Panc1 (cell line): ENCODE results near the gene LARP4B. TPM values are rescaled to one million over a fixed set of nuclear protein-coding genes. Genes with fewer than 3 reads are reported as not detected.

Experiments
- ATAC-seq: fragments of 200-7000 bp; cut with Tn5 transposase; 2 replicates; pipeline ENCODE4 v1.9.1; 2020; ENCODE audit warnings: mild to moderate bottlenecking, moderate library complexity
- BruUV-seq: library from RNA; stranded (reverse); fragments of 400-500 nt; replicated peaks from 2 replicates; lab custom pipeline; 2021; lab: Mats Ljungman, UMichigan
- CTCF ChIA-PET: fragments of 300-600 bp; sonication (Branson Sonifier 250); formaldehyde crosslinking; loops from one replicate; lab custom pipeline; 2022; ENCODE audit warnings: antibody characterized with exemption; lab: Charles Lee
- POLR2A ChIA-PET: fragments of 300-600 bp; sonication (Branson Sonifier 250); formaldehyde crosslinking; loops from one replicate; lab custom pipeline; 2022; ENCODE audit warnings: antibody characterized with exemption; lab: Charles Lee
- DNase-seq: peaks from one replicate; pipeline ENCODE4 v3.0.0-alpha.2; 2010; ENCODE audit warnings: low read depth, low spot score
- H3K27ac ChIP-seq: 2 replicates; pipeline ENCODE4 v1.5.1; 2011; ENCODE audit warnings: mild to moderate bottlenecking, low read length, inconsistent platforms
- H3K27me3 ChIP-seq: fragments of 200-500 bp; sonication (Bioruptor generic); 2 replicates; pipeline ENCODE4 v1.6.0; 2014; ENCODE audit warnings: low read length, inconsistent platforms; ENCODE audit not compliant: control insufficient read depth, insufficient read depth
- H3K36me3 ChIP-seq: fragments of 200-500 bp; sonication (Bioruptor generic); 2 replicates; pipeline ENCODE4 v1.5.1; 2014; ENCODE audit warnings: inconsistent platforms, mild to moderate bottlenecking, low read length, moderate library complexity; ENCODE audit not compliant: control insufficient read depth, insufficient read depth
- H3K4me1 ChIP-seq: 2 replicates; pipeline ENCODE4 v1.5.1; 2011; ENCODE audit warnings: inconsistent platforms, mild to moderate bottlenecking, low read length, moderate library complexity; ENCODE audit not compliant: control insufficient read depth, insufficient read depth
- H3K4me3 ChIP-seq, 2 experiments: 2 replicates each; pipeline ENCODE4 v1.5.1; 2011 to 2012; ENCODE audit warnings: low read depth in 2 of 2, low read length in 2 of 2, mild to moderate bottlenecking in 2 of 2, inconsistent platforms in 1 of 2, moderate library complexity in 1 of 2
- H3K9me3 ChIP-seq: fragments of 200-500 bp; sonication (Bioruptor generic); 2 replicates; pipeline ENCODE4 v1.5.1; 2014; ENCODE audit warnings: low read depth, mild to moderate bottlenecking, inconsistent platforms, low read length, moderate library complexity; ENCODE audit not compliant: control insufficient read depth, insufficient read depth
- CTCF ChIP-seq: fragments of 450-650 bp; IDR thresholded peaks from 2 replicates; pipeline ENCODE4 v1.5.1; 2017; ENCODE audit warnings: mild to moderate bottlenecking
- POLR2AphosphoS5 ChIP-seq: IDR thresholded peaks from 2 replicates; pipeline ENCODE4 v1.6.1; 2012; ENCODE audit warnings: mild to moderate bottlenecking, low read depth, low read length, moderate library complexity
- REST ChIP-seq, 2 experiments: IDR thresholded peaks; 2 replicates each; pipeline ENCODE4 v1.6.1; 2011 to 2012; ENCODE audit warnings: low read depth in 2 of 2, control low read depth in 1 of 2, low read length in 1 of 2, mild to moderate bottlenecking in 1 of 2, moderate library complexity in 1 of 2; ENCODE audit not compliant: insufficient read depth in 1 of 2
- SIN3A ChIP-seq: IDR thresholded peaks from 2 replicates; pipeline ENCODE4 v1.6.1; 2012; ENCODE audit warnings: low read depth, mild to moderate bottlenecking, low read length, moderate library complexity, borderline replicate concordance; ENCODE audit not compliant: insufficient read depth
- TCF7L2 ChIP-seq: IDR thresholded peaks from 2 replicates; pipeline ENCODE4 v1.6.1; 2011; ENCODE audit warnings: mild to moderate bottlenecking, low read depth, low read length, inconsistent platforms
- in situ Hi-C: cut with HindIII; loops from 2 replicates; pipeline ENCODE4 v1.10.0; 2016; ENCODE audit warnings: low sequenced_read_pairs, low pct_unique_long_range_greater_than_20kb
- intact Hi-C: fragments of 100-400 bp; cut with micrococcal nuclease; formaldehyde crosslinking; loops from one replicate; pipeline ENCODE4 v1.10.0; 2022; ENCODE audit not compliant: unreplicated experiment
- total RNA-seq: library from RNA; stranded (reverse); gene quantifications from one replicate; pipeline ENCODE4 v1.2.1, GENCODE V29; 2021; ENCODE audit not compliant: unreplicated experiment

Gene LARP4B
- total RNA-seq, 1 experiment from 2014 or later = 87.0 TPM

GRCh38 chr10:777913-778479, 153.5 kb downstream of the LARP4B start:
- ATAC-seq = no peak
- no TSS peak for BruUV-seq
- in situ Hi-C loops = no loop called here
- H3K36me3 ChIP-seq = no peaks in the 10 kb centered on the region
- no peaks in the 10 kb centered on the region for H3K9me3 ChIP-seq
- no peak for TF ChIP-seq SIN3A
- ChIA-PET CTCF (no interaction called here), POLR2A (no interaction called here)
- DNase-seq = no peak
- H3K4me3 ChIP-seq = no peak overlapping the region
- intact Hi-C loops = no loop called here
- no peak overlapping the region for H3K27ac ChIP-seq
- H3K4me1 ChIP-seq = no peaks in the 10 kb centered on the region
- H3K27me3 ChIP-seq = no peaks in the 10 kb centered on the region

GRCh38 chr10:776772-777171, 154.7 kb downstream of the LARP4B start:
- Histone ChIP-seq H3K36me3 (no peaks in the 10 kb centered on the region), H3K27me3 (no peaks in the 10 kb centered on the region), H3K9me3 (no peaks in the 10 kb centered on the region), H3K27ac (no peak overlapping the region), H3K4me3 (no peak overlapping the region), H3K4me1 (no peaks in the 10 kb centered on the region)
- intact Hi-C loops = no loop called here
- ChIA-PET POLR2A (no interaction called here), CTCF (no interaction called here)
- TF ChIP-seq CTCF (no peak), POLR2AphosphoS5 (no peak), TCF7L2 (no peak), SIN3A (no peak)
- in situ Hi-C loops = no loop called here
- no peak for ATAC-seq
- no peak for DNase-seq
- no TSS peak for BruUV-seq

GRCh38 chr10:775245-776075, 156.0 kb downstream of the LARP4B start:
- POLR2A ChIA-PET = no interaction called here
- no TSS peak for BruUV-seq
- in situ Hi-C loops = no loop called here
- CTCF ChIA-PET = no interaction called here
- Histone ChIP-seq H3K27ac (no peak overlapping the region), H3K9me3 (no peaks in the 10 kb centered on the region), H3K4me3 (no peak overlapping the region), H3K4me1 (no peaks in the 10 kb centered on the region), H3K27me3 (no peaks in the 10 kb centered on the region), H3K36me3 (no peaks in the 10 kb centered on the region)
- TF ChIP-seq TCF7L2 (no peak), SIN3A (no peak), REST (IDR thresholded peaks at IDR 0.05; ENCODE audit: insufficient read depth in 1 of 2, low read depth in 2 of 2, low read length in 1 of 2) (no peak)
- DNase-seq (no peak), ATAC-seq (peak; percentile 49; the same call in 1 of the 2 replicates)
- intact Hi-C loops = no loop called here
